Measurements from ENCODE around the gene TACC3. TPM values are rescaled to one million over a fixed set of nuclear protein-coding genes. Genes with fewer than 3 reads are reported as not detected.
A peak's percentile ranks its signal among the peaks of the same experiment; 100 is the strongest.

Gene TACC3
- total RNA-seq, 2 experiments from 2014 or later: 301 to 305 TPM

DNA sequence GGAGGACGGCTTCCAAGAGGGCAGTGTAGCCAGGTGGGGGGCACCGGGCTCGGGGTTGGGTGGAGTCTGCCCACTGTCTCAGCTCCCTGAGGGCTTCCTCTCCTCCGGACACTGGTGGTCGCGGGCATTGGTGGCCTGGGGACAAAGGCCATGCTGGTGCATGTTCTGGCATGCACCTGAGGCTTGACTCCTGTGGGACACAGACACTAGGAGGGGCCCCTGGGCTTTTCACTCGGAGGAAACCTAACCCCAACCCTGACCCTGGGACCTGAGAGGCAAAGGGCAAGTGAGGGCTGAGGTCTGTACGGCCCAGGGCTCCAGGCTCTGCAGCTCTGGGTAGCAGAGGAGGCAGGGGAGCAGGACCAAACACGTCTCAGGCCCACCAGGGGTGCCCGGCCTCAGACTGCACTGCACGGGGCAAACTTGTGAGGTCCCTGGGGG, 49.5 kb downstream of the TACC3 start:
- no peak for DNase-seq
- H3K36me3 Mint-ChIP-seq (ENCODE audit: low read depth): no peaks in the 10 kb centered on the region
- H3K27ac Mint-ChIP-seq: no peak overlapping the region
- H3K4me3 Mint-ChIP-seq: no peak overlapping the region
- no peaks in the 10 kb centered on the region for H3K9me3 Mint-ChIP-seq
- POLR2A ChIA-PET: no interaction called here
- CTCF ChIA-PET: no interaction called here
- peaks cover 2% of the 10 kb centered on the region for H3K4me1 Mint-ChIP-seq
- peaks cover 8% of the 10 kb centered on the region for H3K27me3 Mint-ChIP-seq

GRCh38 chr4:1771555-1772305, 50.4 kb downstream of the TACC3 start:
- H3K9me3 Mint-ChIP-seq: no peaks in the 10 kb centered on the region
- no peak for DNase-seq
- ChIA-PET POLR2A (no interaction called here), CTCF (no interaction called here)
- no peak overlapping the region for H3K4me3 Mint-ChIP-seq
- peaks cover 8% of the 10 kb centered on the region for H3K27me3 Mint-ChIP-seq
- no peak overlapping the region for H3K27ac Mint-ChIP-seq
- no peaks in the 10 kb centered on the region for H3K36me3 Mint-ChIP-seq (ENCODE audit: low read depth)
- H3K4me1 Mint-ChIP-seq: peaks cover 2% of the 10 kb centered on the region

DNA sequence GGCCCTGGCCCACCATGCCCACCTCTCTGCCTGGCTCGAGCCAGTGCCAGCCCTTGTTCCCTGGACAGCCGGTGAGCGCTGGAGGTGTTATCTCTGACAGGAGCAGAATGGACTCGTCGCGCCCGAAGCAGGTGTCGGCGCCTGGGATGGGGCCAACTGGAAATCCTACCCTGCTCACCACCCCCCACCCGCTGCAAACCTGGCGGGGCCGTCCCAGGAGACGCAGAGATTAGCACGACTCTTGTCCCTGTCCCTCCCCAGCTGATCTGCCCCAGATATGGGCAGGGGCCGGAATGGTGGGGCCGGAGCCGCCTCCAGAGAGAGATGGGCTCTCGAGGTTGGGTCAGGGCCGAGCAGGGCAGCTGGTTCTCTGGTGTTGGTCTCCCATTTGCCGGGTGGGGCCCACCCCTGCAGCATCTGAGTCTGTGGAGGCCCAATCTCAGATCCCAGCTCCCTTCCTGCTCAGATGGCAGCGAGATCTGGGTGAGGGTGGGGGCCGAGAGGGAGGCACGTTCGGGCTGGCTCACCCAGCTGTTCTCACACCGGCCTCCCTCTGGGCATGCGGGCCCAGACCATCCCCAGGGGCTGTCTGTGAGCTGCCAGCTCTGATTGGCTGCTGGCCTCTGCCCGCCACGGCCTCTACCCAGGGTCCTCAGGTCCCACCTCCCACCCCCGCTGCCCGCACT, 51.7 kb downstream of the TACC3 start:
- no peaks in the 10 kb centered on the region for H3K9me3 Mint-ChIP-seq
- DNase-seq: no peak
- no peak overlapping the region for H3K27ac Mint-ChIP-seq
- peaks cover 2% of the 10 kb centered on the region for H3K4me1 Mint-ChIP-seq
- ChIA-PET POLR2A (no interaction called here), CTCF (interaction anchor here (1.1 to 2.2 kb wide), 3 partner anchors 9 to 13 kb away, joined by 3 to 6 read pairs (median 4); no protein-coding TSS in a partner anchor)
- H3K4me3 Mint-ChIP-seq: no peak overlapping the region
- H3K27me3 Mint-ChIP-seq: peaks cover 5% of the 10 kb centered on the region
- H3K36me3 Mint-ChIP-seq (ENCODE audit: low read depth): no peaks in the 10 kb centered on the region

- CTCF ChIA-PET: interaction anchor here (0.6 to 2.2 kb wide), 5 partner anchors 10 to 850 kb away, joined by 3 to 6 read pairs (median 3); no protein-coding TSS in a partner anchor
- peaks cover 2% of the 10 kb centered on the region for H3K4me1 Mint-ChIP-seq
- POLR2A ChIA-PET: no interaction called here
- H3K9me3 Mint-ChIP-seq: no peaks in the 10 kb centered on the region
- H3K4me3 Mint-ChIP-seq: no peak overlapping the region
- DNase-seq: no peak
- H3K36me3 Mint-ChIP-seq (ENCODE audit: low read depth): no peaks in the 10 kb centered on the region
- H3K27me3 Mint-ChIP-seq: no peaks in the 10 kb centered on the region
- H3K27ac Mint-ChIP-seq: no peak overlapping the region
Observed at GRCh38 chr4:1773754-1774153, 52.4 kb downstream of the TACC3 start.

DNA sequence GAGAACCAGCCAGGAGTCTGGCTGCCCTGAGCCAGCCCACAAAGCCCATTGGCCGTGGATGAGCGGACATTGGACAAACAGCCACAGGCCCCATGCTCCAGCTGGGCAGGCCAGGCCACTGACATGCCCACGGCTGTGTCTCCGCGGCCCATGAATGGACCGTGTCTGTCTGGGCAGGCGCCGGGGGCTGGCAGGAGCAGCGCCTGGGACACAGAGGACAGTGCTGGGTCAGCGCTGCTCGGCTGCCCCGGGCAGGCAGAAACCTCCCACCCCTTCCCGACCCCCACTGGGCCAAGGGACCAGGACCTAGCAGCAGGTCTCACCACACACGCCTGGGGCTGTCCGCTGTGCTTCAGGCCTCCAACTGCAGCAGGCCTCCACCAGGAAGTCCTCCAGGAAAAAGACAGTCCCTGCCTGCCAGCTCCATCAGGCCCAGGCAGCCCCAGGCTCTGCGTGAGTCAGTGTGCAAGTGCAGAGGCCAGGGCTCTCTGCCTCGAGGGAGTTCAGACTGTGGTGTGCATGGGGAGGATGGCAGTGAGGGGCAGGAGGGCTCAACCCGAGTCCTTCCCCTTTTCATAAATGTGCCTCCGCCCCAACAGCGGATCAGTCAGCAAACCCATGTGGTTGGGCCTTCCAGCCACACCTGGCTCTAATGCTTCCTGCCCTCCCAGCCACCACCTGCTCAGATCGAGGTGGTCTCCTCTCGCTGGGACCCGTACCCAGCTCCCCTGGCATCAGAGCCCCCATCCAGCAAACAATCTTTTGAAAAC, 54.6 kb downstream of the TACC3 start:
- ChIA-PET CTCF (no interaction called here), POLR2A (no interaction called here)
- no peaks in the 10 kb centered on the region for H3K9me3 Mint-ChIP-seq
- no peak overlapping the region for H3K27ac Mint-ChIP-seq
- no peak for DNase-seq
- no peak overlapping the region for H3K4me3 Mint-ChIP-seq
- H3K36me3 Mint-ChIP-seq (ENCODE audit: low read depth): no peaks in the 10 kb centered on the region
- peaks cover 2% of the 10 kb centered on the region for H3K4me1 Mint-ChIP-seq
- no peaks in the 10 kb centered on the region for H3K27me3 Mint-ChIP-seq

DNA sequence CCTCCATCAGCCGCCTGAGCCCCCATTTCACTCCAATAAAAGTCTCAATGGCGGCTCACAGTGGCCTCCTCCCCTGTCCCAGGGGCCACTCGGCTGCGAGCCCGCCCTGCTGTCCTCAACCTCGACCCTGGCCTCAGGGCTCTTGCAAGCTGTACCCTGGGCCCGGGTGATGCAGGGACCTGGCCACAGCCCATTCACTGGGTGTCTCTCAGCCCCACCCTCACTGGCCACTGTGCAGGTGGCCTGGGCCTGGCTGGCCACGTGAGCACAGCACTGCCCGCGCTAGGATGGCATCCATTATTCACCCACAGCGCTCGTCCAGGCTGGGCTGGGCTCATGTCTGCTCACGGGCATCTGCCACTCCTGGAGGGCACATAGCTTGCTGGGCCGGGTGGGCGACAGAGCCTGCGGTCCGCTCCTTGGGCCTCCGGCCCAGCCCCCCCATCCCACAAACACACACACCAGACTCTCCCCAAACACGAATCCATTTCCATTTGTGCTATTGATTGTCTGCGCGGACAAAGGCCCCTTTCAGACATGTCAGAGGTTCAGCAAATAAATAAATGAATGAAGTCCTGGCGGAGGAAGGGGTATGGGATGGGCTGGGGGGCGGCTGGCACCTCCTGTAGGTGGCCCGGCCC, 55.3 kb downstream of the TACC3 start:
- Mint-ChIP-seq H3K9me3 (no peaks in the 10 kb centered on the region), H3K4me1 (peaks cover 2% of the 10 kb centered on the region)
- POLR2A ChIA-PET: no interaction called here

DNA sequence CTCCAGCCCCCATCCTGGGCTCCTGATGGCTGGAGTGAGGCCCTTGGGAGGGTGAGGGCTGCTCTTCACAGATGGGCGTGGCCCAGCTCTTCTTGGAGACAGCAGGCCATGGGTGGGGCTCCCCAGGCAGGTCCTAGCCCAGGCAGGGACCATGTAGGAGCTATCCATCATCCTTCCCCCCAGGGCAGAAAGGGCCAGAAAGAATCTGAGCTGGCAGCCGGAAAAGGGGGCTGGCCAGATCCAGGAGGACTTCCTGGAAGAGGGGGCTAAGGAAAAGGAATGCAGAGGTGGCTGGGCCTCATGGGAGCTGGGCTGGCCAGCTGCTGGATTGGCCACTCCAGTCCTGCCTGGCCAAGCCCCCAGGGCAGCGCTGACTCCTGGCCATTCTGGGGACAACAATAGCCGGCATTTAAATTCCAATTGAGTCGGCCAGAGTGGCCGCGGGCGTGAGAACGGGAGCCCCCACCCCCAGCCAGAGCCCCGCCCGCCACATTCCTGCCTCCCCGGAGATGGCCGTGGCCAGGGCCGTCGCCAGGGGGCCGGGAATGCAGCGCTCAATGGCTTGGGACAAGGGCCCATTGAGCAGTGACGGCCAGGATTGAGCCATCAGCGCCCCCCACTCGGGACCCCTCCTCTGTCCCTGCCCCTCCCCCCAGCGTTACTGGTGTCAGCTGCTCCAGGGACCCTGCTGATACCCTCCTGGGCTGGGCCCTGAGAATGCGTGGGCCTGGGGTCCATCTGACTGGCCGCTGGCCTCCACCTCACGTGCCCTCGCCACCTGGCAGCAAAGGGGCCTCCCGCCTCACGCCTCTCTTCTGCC, 56.7 kb downstream of the TACC3 start:
- no peaks in the 10 kb centered on the region for H3K36me3 Mint-ChIP-seq (ENCODE audit: low read depth)
- no peaks in the 10 kb centered on the region for H3K9me3 Mint-ChIP-seq
- no peak for DNase-seq
- no peaks in the 10 kb centered on the region for H3K4me1 Mint-ChIP-seq
- POLR2A ChIA-PET: no interaction called here
- no peak overlapping the region for H3K27ac Mint-ChIP-seq
- H3K4me3 Mint-ChIP-seq: no peak overlapping the region
- H3K27me3 Mint-ChIP-seq: no peaks in the 10 kb centered on the region
- CTCF ChIA-PET: interaction anchor here (1.1 to 1.7 kb wide), 3 partner anchors 9 to 30 kb away, joined by 3 to 5 read pairs (median 3); no protein-coding TSS in a partner anchor

More for the DNA sequence above, 55.3 kb downstream of the TACC3 start:
- Mint-ChIP-seq H3K4me3 (no peak overlapping the region), H3K36me3 (ENCODE audit: low read depth) (no peaks in the 10 kb centered on the region), H3K27me3 (no peaks in the 10 kb centered on the region), H3K27ac (no peak overlapping the region)
- CTCF ChIA-PET: interaction anchor here (1.6 kb wide), 1 partner anchor 29 kb away, joined by 5 read pairs; no protein-coding TSS in a partner anchor
- DNase-seq: no peak

DNA sequence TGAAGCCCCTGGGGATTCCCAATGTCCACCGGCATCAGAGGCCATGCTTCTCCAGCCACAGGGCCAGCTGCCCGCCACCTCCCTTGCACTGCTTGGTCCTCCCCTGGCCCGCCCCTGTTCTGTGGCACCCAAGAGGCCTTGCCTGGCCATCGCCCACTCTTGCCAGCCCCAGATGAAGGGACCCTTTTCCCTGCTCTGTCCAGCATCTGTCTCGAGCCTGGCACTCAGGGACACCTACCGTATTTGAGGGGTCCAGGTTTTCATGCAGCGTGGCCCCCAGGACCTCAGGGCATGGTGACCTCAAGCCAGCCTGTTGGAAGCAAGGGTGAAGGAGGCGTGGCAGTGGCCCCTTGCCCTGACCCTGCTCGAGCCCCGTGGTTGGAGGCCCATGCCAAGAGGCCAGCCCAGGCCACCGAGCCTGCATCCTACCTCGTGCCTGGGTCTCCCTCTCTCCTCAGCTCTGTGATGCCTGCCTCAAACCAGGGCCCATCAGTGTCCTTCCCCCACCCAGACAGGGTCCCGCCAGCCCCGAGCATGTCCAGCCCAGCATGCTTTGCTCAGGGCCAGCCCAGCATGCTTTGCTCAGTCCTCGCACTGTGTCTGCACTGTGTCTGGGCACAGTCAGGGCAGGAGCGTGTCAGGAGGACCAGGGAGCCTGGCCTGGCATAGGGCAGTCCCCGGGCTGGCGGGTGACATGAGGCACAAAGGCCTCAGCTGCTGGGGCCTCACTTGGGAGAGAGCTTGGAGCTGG, 57.5 kb downstream of the TACC3 start:
- ChIA-PET POLR2A (no interaction called here), CTCF (interaction anchor here (1.7 kb wide), 1 partner anchor 9 kb away, joined by 3 read pairs; no protein-coding TSS in a partner anchor)
- no peaks in the 10 kb centered on the region for H3K36me3 Mint-ChIP-seq (ENCODE audit: low read depth)
- no peak overlapping the region for H3K4me3 Mint-ChIP-seq
- no peak for DNase-seq
- no peaks in the 10 kb centered on the region for H3K4me1 Mint-ChIP-seq
- no peaks in the 10 kb centered on the region for H3K9me3 Mint-ChIP-seq
- no peaks in the 10 kb centered on the region for H3K27me3 Mint-ChIP-seq
- no peak overlapping the region for H3K27ac Mint-ChIP-seq

DNA sequence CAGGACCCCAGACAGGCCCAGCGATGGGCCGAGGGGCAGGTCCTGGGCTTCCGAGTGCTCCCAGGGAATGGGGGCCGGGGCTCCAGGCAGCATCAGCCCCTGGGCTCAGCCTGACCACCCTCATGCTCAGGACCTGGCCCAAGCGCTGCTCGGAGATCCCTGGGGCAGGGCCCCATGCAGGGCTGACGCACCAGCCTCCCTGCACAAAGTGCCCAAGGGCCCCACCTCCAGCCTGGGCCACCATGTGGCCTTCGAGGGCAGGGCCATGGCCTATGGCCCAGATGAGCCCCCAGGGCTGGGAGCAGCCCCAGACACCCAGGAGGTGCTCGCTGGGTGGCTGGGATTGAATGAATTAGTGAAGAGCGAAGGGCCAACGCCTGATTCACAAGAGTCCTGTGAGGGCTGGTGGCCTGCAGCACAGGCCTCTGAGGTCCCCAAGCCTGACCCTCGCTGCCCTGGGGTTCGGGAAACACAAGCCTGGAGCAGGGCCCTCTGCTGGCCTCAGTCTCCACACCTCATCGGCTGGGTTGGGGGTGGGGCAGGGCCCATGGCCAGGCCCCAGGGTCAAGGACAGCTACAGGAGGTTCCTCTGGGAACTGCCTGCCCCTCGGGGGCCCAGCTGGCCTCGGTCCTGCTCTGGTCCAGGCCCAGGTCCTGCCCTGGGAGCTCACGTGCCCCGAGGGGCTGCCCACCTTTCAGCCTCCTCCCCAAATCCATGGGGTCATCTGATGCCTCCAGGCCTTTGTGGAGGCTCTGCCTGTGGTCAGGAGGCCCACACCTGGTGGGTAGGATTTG, 58.5 kb downstream of the TACC3 start:
- H3K9me3 Mint-ChIP-seq: no peaks in the 10 kb centered on the region
- H3K4me1 Mint-ChIP-seq: no peaks in the 10 kb centered on the region
- H3K27ac Mint-ChIP-seq: peak overlapping the region; percentile 2
- ChIA-PET POLR2A (no interaction called here), CTCF (interaction anchor here (1.7 kb wide), 1 partner anchor 10 kb away, joined by 3 read pairs; no protein-coding TSS in a partner anchor)
- no peaks in the 10 kb centered on the region for H3K27me3 Mint-ChIP-seq
- no peaks in the 10 kb centered on the region for H3K36me3 Mint-ChIP-seq (ENCODE audit: low read depth)
- DNase-seq: no peak
- no peak overlapping the region for H3K4me3 Mint-ChIP-seq

DNA sequence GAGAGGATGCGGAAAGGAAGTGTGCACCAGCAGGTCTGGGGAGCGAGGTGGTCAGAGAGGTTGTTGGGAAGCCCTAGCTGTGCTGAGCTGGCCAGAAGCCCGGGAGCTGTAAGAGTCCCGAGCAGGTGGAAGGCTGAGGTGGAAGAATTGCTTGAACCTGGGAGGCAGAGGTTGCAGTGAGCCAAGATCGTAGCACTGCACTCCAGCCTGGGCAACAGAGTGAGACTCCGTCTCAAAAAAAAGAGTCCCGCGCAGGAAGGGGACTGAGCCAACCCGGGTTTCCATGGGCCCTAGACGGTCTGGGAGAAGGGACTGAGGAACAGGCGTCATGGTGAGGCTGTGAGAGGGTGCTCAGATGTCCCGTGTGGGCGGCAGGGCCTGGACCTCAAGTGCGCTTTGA, 59.1 kb downstream of the TACC3 start:
- H3K4me1 Mint-ChIP-seq: no peaks in the 10 kb centered on the region
- H3K4me3 Mint-ChIP-seq: no peak overlapping the region

GRCh38 chr4:1783015-1783414, 61.7 kb downstream of the TACC3 start:
- CTCF ChIA-PET: interaction anchor here (1.0 to 1.2 kb wide), 2 partner anchors 13 to 18 kb away, joined by 3 to 9 read pairs; no protein-coding TSS in a partner anchor
- no peaks in the 10 kb centered on the region for H3K4me1 Mint-ChIP-seq
- H3K27me3 Mint-ChIP-seq: no peaks in the 10 kb centered on the region
- H3K9me3 Mint-ChIP-seq: no peaks in the 10 kb centered on the region
- POLR2A ChIA-PET: no interaction called here
- no peak overlapping the region for H3K27ac Mint-ChIP-seq
- DNase-seq: no peak
- H3K4me3 Mint-ChIP-seq: no peak overlapping the region
- H3K36me3 Mint-ChIP-seq (ENCODE audit: low read depth): no peaks in the 10 kb centered on the region

More for the DNA sequence above, 59.1 kb downstream of the TACC3 start:
- no peaks in the 10 kb centered on the region for H3K36me3 Mint-ChIP-seq (ENCODE audit: low read depth)
- ChIA-PET POLR2A (no interaction called here), CTCF (no interaction called here)
- no peaks in the 10 kb centered on the region for H3K27me3 Mint-ChIP-seq
- H3K27ac Mint-ChIP-seq: peak overlapping the region; percentile 2
- no peaks in the 10 kb centered on the region for H3K9me3 Mint-ChIP-seq
- DNase-seq: no peak
